IMR-90 (cell line): Measurements from ENCODE around the gene ABCC3.

ENCODE experiments used
- CEBPB ChIP-seq: IDR thresholded peaks from 2 replicates; pipeline ENCODE4 v1.6.1; 2012; ENCODE audit warnings: low read depth, low read length, improper control_type of control experiment
- MAFK ChIP-seq: IDR thresholded peaks from 2 replicates; pipeline ENCODE4 v1.6.1; 2012; ENCODE audit warnings: low read depth, low read length, improper control_type of control experiment
- MXI1 ChIP-seq: IDR thresholded peaks from 2 replicates; pipeline ENCODE4 v1.6.1; 2012; ENCODE audit warnings: low read depth, mild to moderate bottlenecking, low read length, moderate library complexity, borderline replicate concordance
- POLR2A ChIP-seq: IDR thresholded peaks from 2 replicates; pipeline ENCODE4 v1.6.1; 2012; ENCODE audit warnings: mild to moderate bottlenecking, low read depth, low read length
- RAD21 ChIP-seq: IDR thresholded peaks from 2 replicates; pipeline ENCODE4 v1.6.1; 2012; ENCODE audit warnings: low read length, improper control_type of control experiment
- RCOR1 ChIP-seq: IDR thresholded peaks from 2 replicates; pipeline ENCODE4 v1.6.1; 2012; ENCODE audit warnings: mild to moderate bottlenecking, low read length, improper control_type of control experiment; ENCODE audit not compliant: insufficient replicate concordance
- SMC3 ChIP-seq: fragments of 150-350 bp; IDR thresholded peaks from 2 replicates; pipeline ENCODE4 v1.6.1; 2016; ENCODE audit warnings: low read depth, mild to moderate bottlenecking, antibody characterized with exemption, low read length, moderate library complexity
- TF ChIP-seq, protein P1 (sequence below): conservative IDR thresholded peaks from 2 replicates; pipeline ENCODE4 v1.5.1; 2012; ENCODE audit warnings: mild to moderate bottlenecking, low read depth, low read length, improper control_type of control experiment

GRCh38 chr17:50660042-50660886 is 25.6 kb downstream of the ABCC3 start:
- TF ChIP-seq RCOR1 (no peak), RAD21 (no peak), SMC3 (no peak), POLR2A (no peak), CEBPB (peak; percentile 68), MAFK (no peak), MXI1 (no peak)
- TF ChIP-seq, protein P1, sequence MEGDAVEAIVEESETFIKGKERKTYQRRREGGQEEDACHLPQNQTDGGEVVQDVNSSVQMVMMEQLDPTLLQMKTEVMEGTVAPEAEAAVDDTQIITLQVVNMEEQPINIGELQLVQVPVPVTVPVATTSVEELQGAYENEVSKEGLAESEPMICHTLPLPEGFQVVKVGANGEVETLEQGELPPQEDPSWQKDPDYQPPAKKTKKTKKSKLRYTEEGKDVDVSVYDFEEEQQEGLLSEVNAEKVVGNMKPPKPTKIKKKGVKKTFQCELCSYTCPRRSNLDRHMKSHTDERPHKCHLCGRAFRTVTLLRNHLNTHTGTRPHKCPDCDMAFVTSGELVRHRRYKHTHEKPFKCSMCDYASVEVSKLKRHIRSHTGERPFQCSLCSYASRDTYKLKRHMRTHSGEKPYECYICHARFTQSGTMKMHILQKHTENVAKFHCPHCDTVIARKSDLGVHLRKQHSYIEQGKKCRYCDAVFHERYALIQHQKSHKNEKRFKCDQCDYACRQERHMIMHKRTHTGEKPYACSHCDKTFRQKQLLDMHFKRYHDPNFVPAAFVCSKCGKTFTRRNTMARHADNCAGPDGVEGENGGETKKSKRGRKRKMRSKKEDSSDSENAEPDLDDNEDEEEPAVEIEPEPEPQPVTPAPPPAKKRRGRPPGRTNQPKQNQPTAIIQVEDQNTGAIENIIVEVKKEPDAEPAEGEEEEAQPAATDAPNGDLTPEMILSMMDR, result no peak
